Measurements from ENCODE around the gene TVP23C. TPM values are rescaled to one million over a fixed set of nuclear protein-coding genes. Genes with fewer than 3 reads are reported as not detected.
A peak's percentile ranks its signal among the peaks of the same experiment; 100 is the strongest.

Gene TVP23C
- polyA plus RNA-seq, 1 donor: 6.6 TPM

- no peak for DNase-seq (ENCODE audit: low read depth)
These were observed 98.1 kb downstream of the TVP23C start for GRCh38 chr17:15465045-15465701.

GRCh38 chr17:15464231-15464985, 98.9 kb downstream of the TVP23C start:
- no peak for DNase-seq (ENCODE audit: low read depth)

- no peak for DNase-seq (ENCODE audit: low read depth)
These were observed 100.1 kb downstream of the TVP23C start for GRCh38 chr17:15462976-15463772.

GRCh38 chr17:15457723-15458094, 105.6 kb downstream of the TVP23C start:
- DNase-seq (ENCODE audit: low read depth): no peak

- peak; percentile 60 for DNase-seq (ENCODE audit: low read depth)
These were observed 106.1 kb downstream of the TVP23C start for GRCh38 chr17:15456972-15457722.

- DNase-seq (ENCODE audit: low read depth): no peak
These were observed 106.8 kb downstream of the TVP23C start for GRCh38 chr17:15456496-15456895.

GRCh38 chr17:15454346-15454745, 108.9 kb downstream of the TVP23C start:
- no peak for DNase-seq (ENCODE audit: low read depth)

- DNase-seq (ENCODE audit: low read depth): no peak
These were observed 109.5 kb downstream of the TVP23C start for GRCh38 chr17:15453782-15454181.

- no peak for DNase-seq (ENCODE audit: low read depth)
These were observed 110.0 kb downstream of the TVP23C start for GRCh38 chr17:15453246-15453645.

GRCh38 chr17:15452746-15453145, 110.5 kb downstream of the TVP23C start:
- no peak for DNase-seq (ENCODE audit: low read depth)

Other genes with a start within 250 kb of the TVP23C start
- gene TEKT3, start 221.9 kb downstream of the TVP23C start, polyA plus RNA-seq (ENCODE audit: insufficient read length): 1.2 TPM
- gene CDRT4, start 95.9 kb downstream of the TVP23C start, polyA plus RNA-seq (ENCODE audit: insufficient read length): 4.1 TPM
- gene FBXW10B, start 56.2 kb upstream of the TVP23C start, polyA plus RNA-seq (ENCODE audit: insufficient read length): 1.7 TPM
- gene TRIM16, start 120.8 kb upstream of the TVP23C start, polyA plus RNA-seq (ENCODE audit: insufficient read length): 45.8 TPM
- gene ZNF286A, start 136.3 kb upstream of the TVP23C start, polyA plus RNA-seq (ENCODE audit: insufficient read length): 18.9 TPM
- gene TBC1D26, start 168.8 kb upstream of the TVP23C start, polyA plus RNA-seq (ENCODE audit: insufficient read length): 0.35 TPM

All from forelimb muscle (tissue), 1 donor.